H1 (cell line): Measurements from ENCODE around the gene RPTOR. TPM values are rescaled to one million over a fixed set of nuclear protein-coding genes. Genes with fewer than 3 reads are reported as not detected.

Source experiments
- CTCF ChIA-PET: fragments of 300-600 bp; sonication (Branson Sonifier 250); formaldehyde crosslinking; loops from one replicate; lab custom pipeline; 2021; ENCODE audit not compliant: partially characterized antibody; lab: Charles Lee
- POLR2A ChIA-PET: fragments of 300-600 bp; sonication (Branson Sonifier 250); formaldehyde crosslinking; loops from one replicate; lab custom pipeline; 2021; ENCODE audit warnings: inconsistent platforms; ENCODE audit not compliant: partially characterized antibody; lab: Charles Lee
- DNase-seq, 2 experiments: peaks; one replicate each; pipeline versions ENCODE4 v3.0.0 to v3.0.0-alpha.2; 2010 to 2022; ENCODE audit warnings: low spot score in 2 of 2, low read depth in 1 of 2, mixed read lengths in 1 of 2
- FAIRE-seq: peaks from 2 replicates; lab custom pipeline; 2011; peaks lifted over from hg19 to GRCh38; lab: Jason Lieb, UNC
- H2AFZ ChIP-seq: 2 replicates; pipeline ENCODE4 v1.8.1; 2012; ENCODE audit warnings: low read length, inconsistent platforms
- H2AK5ac ChIP-seq: 2 replicates; pipeline ENCODE4 v1.6.1; 2013; ENCODE audit warnings: low read depth, low read length
- H2BK120ac ChIP-seq: replicated peaks from 2 replicates; pipeline ENCODE3; 2013; ENCODE audit warnings: low read depth, low read length, inconsistent platforms
- H2BK12ac ChIP-seq: 2 replicates; pipeline ENCODE4 v1.6.1; 2013; ENCODE audit warnings: low read depth, low read length
- H2BK15ac ChIP-seq: 2 replicates; pipeline ENCODE4 v1.6.1; 2013; ENCODE audit warnings: low read length
- H2BK20ac ChIP-seq: 2 replicates; pipeline ENCODE4 v1.6.1; 2013; ENCODE audit warnings: low read length
- H2BK5ac ChIP-seq: 2 replicates; pipeline ENCODE4 v1.6.1; 2013; ENCODE audit warnings: low read depth, low read length
- H3K14ac ChIP-seq: 2 replicates; pipeline ENCODE4 v1.6.1; 2013; ENCODE audit warnings: inconsistent platforms; ENCODE audit not compliant: insufficient read length
- H3K18ac ChIP-seq: 2 replicates; pipeline ENCODE4 v1.6.1; 2013; ENCODE audit warnings: low read length; ENCODE audit errors: extremely low read depth
- H3K23ac ChIP-seq: 2 replicates; pipeline ENCODE4 v1.6.1; 2013; ENCODE audit warnings: inconsistent platforms; ENCODE audit not compliant: insufficient read length
- H3K23me2 ChIP-seq: 2 replicates; pipeline ENCODE4 v1.6.1; 2013; ENCODE audit warnings: low read depth, low read length
- H3K27ac ChIP-seq: 2 replicates; pipeline ENCODE4 v1.6.1; 2011; ENCODE audit warnings: low read depth, low read length, inconsistent platforms
- H3K27me3 ChIP-seq, 4 experiments: replicated peaks in 1 of 4; 1 replicate in 1 of 4; 2 replicates in 3 of 4; pipeline versions ENCODE4 v1.6.1 to v1.8.1; 2011 to 2013; ENCODE audit warnings: low read length in 3 of 4, mild to moderate bottlenecking in 3 of 4, inconsistent platforms in 2 of 4, mixed read lengths in 2 of 4, moderate library complexity in 1 of 4; ENCODE audit not compliant: control insufficient read depth in 3 of 4, insufficient read depth in 3 of 4; ENCODE audit errors: extremely low read depth in 1 of 4
- H3K36me3 ChIP-seq, 4 experiments: 2 replicates each; pipeline versions ENCODE4 v1.6.1 to v1.8.1; 2011 to 2013; ENCODE audit warnings: mild to moderate bottlenecking in 4 of 4, low read length in 3 of 4, moderate library complexity in 2 of 4, control low read depth in 1 of 4, inconsistent platforms in 1 of 4; ENCODE audit not compliant: insufficient read depth in 4 of 4, control insufficient read depth in 2 of 4
- H3K4ac ChIP-seq: replicated peaks from 2 replicates; pipeline ENCODE3; 2013; ENCODE audit warnings: low read length, low read depth, mixed read lengths, inconsistent platforms; ENCODE audit not compliant: insufficient read length
- H3K4me1 ChIP-seq, 4 experiments: replicated peaks in 1 of 4; 1 replicate in 1 of 4; 2 replicates in 3 of 4; pipeline versions ENCODE4 v1.6.1 to v1.8.1; 2011 to 2013; ENCODE audit warnings: low read length in 3 of 4, inconsistent platforms in 2 of 4, mixed read lengths in 1 of 4; ENCODE audit not compliant: insufficient read depth in 4 of 4, control insufficient read depth in 3 of 4
- H3K4me2 ChIP-seq, 2 experiments: 2 replicates each; pipeline versions ENCODE4 v1.6.1 to v1.8.1; 2011 to 2013; ENCODE audit warnings: low read depth in 2 of 2, low read length in 2 of 2, control low read depth in 1 of 2, inconsistent platforms in 1 of 2, mild to moderate bottlenecking in 1 of 2; ENCODE audit not compliant: insufficient read depth in 1 of 2
- H3K4me3 ChIP-seq, 4 experiments: fragments of 200-600, 300-600 bp in 1 of 4; sonication (generic), shearing (Covaris generic), sonication (Bioruptor Twin) in 1 of 4; 2 replicates each; pipeline versions ENCODE4 v1.5.1 to v1.8.1; 2011 to 2016; ENCODE audit warnings: low read length in 4 of 4, low read depth in 3 of 4, control low read depth in 2 of 4, inconsistent platforms in 2 of 4, mild to moderate bottlenecking in 2 of 4, mixed read lengths in 1 of 4, moderate library complexity in 1 of 4; ENCODE audit not compliant: insufficient read depth in 2 of 4; ENCODE audit errors: extremely low read depth in 1 of 4
- H3K56ac ChIP-seq: replicated peaks from 2 replicates; pipeline ENCODE3; 2013; ENCODE audit warnings: low read depth, mild to moderate bottlenecking, mixed read lengths, low read length, inconsistent platforms; ENCODE audit not compliant: insufficient read length
- H3K79me1 ChIP-seq: 2 replicates; pipeline ENCODE4 v1.6.1; 2013; ENCODE audit warnings: low read depth, low read length, control low read depth
- H3K79me2 ChIP-seq, 2 experiments: 2 replicates each; pipeline versions ENCODE4 v1.6.1 to v1.8.1; 2012 to 2013; ENCODE audit warnings: low read length in 2 of 2, mild to moderate bottlenecking in 2 of 2, inconsistent platforms in 1 of 2; ENCODE audit not compliant: insufficient read depth in 2 of 2, control insufficient read depth in 1 of 2
- H3K9ac ChIP-seq, 4 experiments: replicated peaks in 1 of 4; 1 replicate in 1 of 4; 2 replicates in 3 of 4; pipeline versions ENCODE4 v1.6.1 to v1.8.1; 2011 to 2013; ENCODE audit warnings: low read depth in 3 of 4, low read length in 3 of 4, control low read depth in 2 of 4, mild to moderate bottlenecking in 2 of 4, moderate library complexity in 2 of 4, inconsistent platforms in 1 of 4; ENCODE audit errors: extremely low read depth in 1 of 4
- H3K9me3 ChIP-seq, 2 experiments: 2 replicates each; pipeline versions ENCODE4 v1.6.1 to v1.8.1; 2012 to 2013; ENCODE audit warnings: mild to moderate bottlenecking in 2 of 2, moderate library complexity in 2 of 2, control low read depth in 1 of 2, inconsistent platforms in 1 of 2, low read depth in 1 of 2, low read length in 1 of 2, mixed read lengths in 1 of 2; ENCODE audit not compliant: insufficient read depth in 2 of 2
- H4K20me1 ChIP-seq, 2 experiments: replicated peaks in 1 of 2; 2 replicates each; pipeline versions ENCODE3 to v1.8.1; 2011 to 2013; ENCODE audit warnings: inconsistent platforms in 2 of 2, low read length in 2 of 2, mild to moderate bottlenecking in 1 of 2; ENCODE audit not compliant: insufficient read depth in 2 of 2, control insufficient read depth in 1 of 2
- H4K5ac ChIP-seq: 2 replicates; pipeline ENCODE4 v1.6.1; 2013; ENCODE audit warnings: low read length, low read depth, mixed read lengths, inconsistent platforms; ENCODE audit not compliant: insufficient read length
- H4K8ac ChIP-seq: 2 replicates; pipeline ENCODE4 v1.8.0; 2013; ENCODE audit warnings: mild to moderate bottlenecking, moderate library complexity, low read length, inconsistent platforms; ENCODE audit not compliant: insufficient read depth; ENCODE audit errors: extremely low read depth
- H4K91ac ChIP-seq: replicated peaks from 2 replicates; pipeline ENCODE3; 2013; ENCODE audit warnings: low read length, mixed read lengths, inconsistent platforms; ENCODE audit not compliant: insufficient read length
- WGBS, 2 experiments: shearing (Covaris generic) in 1 of 2; methylation state at CpG; one replicate each; pipeline versions ENCODE4 v1.1.6 to v1.1.7; 2013 to 2015; ENCODE audit warnings: low lambda C conversion rate in 2 of 2, mixed read lengths in 2 of 2, inconsistent platforms in 1 of 2, low coverage in 1 of 2, missing lambda C conversion rate in 1 of 2; ENCODE audit not compliant: insufficient replicate concordance in 2 of 2, insufficient coverage in 1 of 2, insufficient read length in 1 of 2; ENCODE audit errors: extremely low coverage in 1 of 2, missing lambda C conversion rate in 1 of 2; 5-methylcytosine and 5-hydroxymethylcytosine counted together
- polyA plus RNA-seq, 7 experiments: library from polyadenylated mRNA; depleted of rRNA in 3 of 7; stranded (reverse) in 5 of 7; unstranded in 2 of 7; fragments of >200 nt in 5 of 7; fragments of 200-250 nt in 2 of 7; gene quantifications; 1 replicate in 5 of 7; 2 replicates in 1 of 7; 4 replicates in 1 of 7; pipeline versions ENCODE4 v1.2.1 to v1.2.3, GENCODE V29; 2011 to 2013; ENCODE audit warnings: missing spikeins in 2 of 7, mixed read lengths in 2 of 7
- total RNA-seq: library from RNA; stranded (reverse); fragmentation: NEBNext Ultra II Directional; extraction: Animal tissue kit (Norgen Biotek cat#: 25700); gene quantifications from 2 replicates; pipeline ENCODE4 v1.2.1, GENCODE V29; 2021

Gene RPTOR
- total and polyA plus RNA-seq, 2 of the 8 experiments (the other 6 are each of a cell fraction or from before 2014, with no cell fraction given) = 6.9 to 28.7 TPM

- Histone ChIP-seq H3K56ac (no peak overlapping the region), H2BK15ac (no peak overlapping the region), H4K8ac (no peak overlapping the region), H2BK20ac (no peak overlapping the region), H2AFZ (no peak overlapping the region), H3K4me3 (no peak overlapping the region), H4K91ac (no peak overlapping the region), H2AK5ac (no peak overlapping the region), H2BK12ac (no peak overlapping the region), H4K5ac (no peak overlapping the region), H3K4me2 (no peak overlapping the region), H3K79me2 (no peaks in the 10 kb centered on the region), H3K9ac (no peak overlapping the region), H3K27ac (no peak overlapping the region), H3K4ac (no peak overlapping the region), H3K9me3 (peaks cover 16 to 18% of the 10 kb centered on the region in 2 experiments), H3K36me3 (peaks cover 0 to 10% (median 2%) of the 10 kb centered on the region in 4 experiments; a peak in 2 of 8 replicates), H3K27me3 (no peaks in the 10 kb centered on the region; a peak in 1 of 7 replicates), H3K14ac (no peak overlapping the region), H2BK5ac (no peak overlapping the region), H3K23ac (no peak overlapping the region), H3K23me2 (no peaks in the 10 kb centered on the region), H3K79me1 (no peaks in the 10 kb centered on the region), H2BK120ac (no peak overlapping the region), H4K20me1 (no peaks in the 10 kb centered on the region), H3K18ac (no peak overlapping the region), H3K4me1 (no peaks in the 10 kb centered on the region)
- WGBS, 2 experiments = 85% methylated on average over 20 of the region's 21 CpGs; no CpG with 5 or more reads in 1 of the 2 experiments
- POLR2A ChIA-PET = no interaction called here
- DNase-seq (no peak), FAIRE-seq (no peak)
- CTCF ChIA-PET = interaction anchor here (1.8 to 2.0 kb wide), 2 partner anchors 15 to 16 kb away, joined by 4 read pairs; no protein-coding TSS in a partner anchor
Observed at GRCh38 chr17:80913928-80914821, 369.5 kb downstream of the RPTOR start.
